ENCODE measurements around the gene EXOC1. TPM values are rescaled to one million over a fixed set of nuclear protein-coding genes. Genes with fewer than 3 reads are reported as not detected.
A peak's percentile ranks its signal among the peaks of the same experiment; 100 is the strongest.
"Not testable (repeated sequence)": the region's sequence is repeated elsewhere in the genome, so short reads cannot be mapped to it uniquely, and the experiment has no call there.

The EXOC1 gene
- total RNA-seq, 2 experiments from 2014 or later = 18.7 to 21.9 TPM

GRCh38 chr4:55834086-55834795 lies 19.2 kb upstream of the EXOC1 start:
- Mint-ChIP-seq H3K27me3 (ENCODE audit: low read depth) (peaks cover 27% of the 10 kb centered on the region), H3K27ac (no peak overlapping the region), H3K4me1 (ENCODE audit: low read depth) (no peaks in the 10 kb centered on the region), H3K9me3 (peaks cover 7% of the 10 kb centered on the region), H3K36me3 (ENCODE audit: low read depth) (peaks cover 3% of the 10 kb centered on the region), H3K4me3 (no peak overlapping the region)
- no peak for DNase-seq
- CTCF ChIA-PET = no interaction called here
- intact Hi-C loops (cut with micrococcal nuclease) = no loop called here

DNA sequence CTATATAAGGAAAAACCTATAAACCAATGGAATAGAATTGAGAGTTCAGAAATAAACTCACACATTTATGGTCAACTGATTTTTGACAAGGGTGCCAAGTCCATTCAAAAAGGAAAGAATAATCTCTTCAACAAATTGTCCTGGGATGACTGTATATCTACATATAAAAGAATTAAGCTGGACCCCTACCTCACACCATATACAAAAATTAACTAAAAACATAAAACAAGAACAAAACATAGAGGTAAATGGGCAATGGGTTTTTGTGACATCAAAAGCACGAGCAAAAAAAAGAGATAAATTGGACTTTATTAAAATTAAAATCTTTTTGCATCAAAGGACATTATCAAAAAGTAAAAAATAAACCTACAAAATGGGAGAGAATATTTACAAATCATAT lies 15.5 kb upstream of the EXOC1 start:
- intact Hi-C loops (cut with micrococcal nuclease) = no loop called here
- Mint-ChIP-seq H3K27ac (no peak overlapping the region), H3K9me3 (peaks cover 7% of the 10 kb centered on the region), H3K27me3 (ENCODE audit: low read depth) (peaks cover 17% of the 10 kb centered on the region), H3K36me3 (ENCODE audit: low read depth) (peaks cover 3% of the 10 kb centered on the region), H3K4me3 (no peak overlapping the region), H3K4me1 (ENCODE audit: low read depth) (no peaks in the 10 kb centered on the region)
- no peak for DNase-seq
- CTCF ChIA-PET = interaction anchor here (0.7 kb wide), 1 partner anchor 20 kb away, joined by 4 read pairs; no protein-coding TSS in a partner anchor

DNA sequence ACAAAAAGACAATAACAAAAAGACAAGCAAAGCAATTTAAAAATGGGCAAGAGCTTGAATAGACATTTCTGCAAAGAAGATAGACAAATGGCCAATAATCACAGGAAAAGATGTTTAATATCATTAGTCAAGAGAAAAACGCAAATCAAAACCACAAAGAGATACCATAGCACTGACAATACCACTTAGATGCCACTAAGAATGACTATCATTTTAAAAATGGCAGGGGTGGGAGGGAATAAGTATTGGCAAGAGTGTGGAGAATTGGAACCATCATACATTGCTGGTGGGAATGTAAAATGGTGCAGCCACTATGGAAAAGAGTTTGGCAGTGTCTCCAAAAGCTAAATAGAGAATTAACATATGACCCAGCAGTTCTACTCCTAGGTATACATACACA lies 15.1 kb upstream of the EXOC1 start:
- no peak overlapping the region for H3K27ac Mint-ChIP-seq
- H3K4me1 Mint-ChIP-seq (ENCODE audit: low read depth) = no peaks in the 10 kb centered on the region
- intact Hi-C loops (cut with micrococcal nuclease) = no loop called here
- H3K27me3 Mint-ChIP-seq (ENCODE audit: low read depth) = peaks cover 17% of the 10 kb centered on the region
- CTCF ChIA-PET = interaction anchor here (0.7 kb wide), 1 partner anchor 20 kb away, joined by 4 read pairs; no protein-coding TSS in a partner anchor
- H3K4me3 Mint-ChIP-seq = no peak overlapping the region
- H3K36me3 Mint-ChIP-seq (ENCODE audit: low read depth) = peaks cover 3% of the 10 kb centered on the region
- DNase-seq = no peak
- peaks cover 7% of the 10 kb centered on the region for H3K9me3 Mint-ChIP-seq

DNA sequence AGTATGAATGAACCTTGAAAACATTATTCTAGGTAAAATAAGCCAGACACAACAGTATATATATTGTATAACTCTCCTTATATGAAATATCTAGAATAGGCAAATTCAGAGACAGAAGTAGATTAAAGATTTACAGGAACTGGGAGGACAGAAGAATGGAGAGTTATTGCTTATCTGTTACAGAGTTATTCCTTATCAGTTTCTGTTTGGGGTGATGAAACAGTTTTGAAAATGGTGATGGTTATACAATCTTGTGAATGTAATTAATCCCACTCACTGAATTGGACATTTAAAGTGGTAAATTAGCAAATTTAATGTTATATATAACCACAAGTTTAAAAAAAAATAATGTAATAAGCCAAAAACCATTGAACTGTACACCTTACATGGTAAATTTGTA lies 14.5 kb upstream of the EXOC1 start:
- Mint-ChIP-seq H3K27me3 (ENCODE audit: low read depth) (peaks cover 13% of the 10 kb centered on the region), H3K4me1 (ENCODE audit: low read depth) (no peaks in the 10 kb centered on the region), H3K36me3 (ENCODE audit: low read depth) (peaks cover 3% of the 10 kb centered on the region), H3K27ac (no peak overlapping the region), H3K9me3 (peaks cover 7% of the 10 kb centered on the region), H3K4me3 (no peak overlapping the region)
- CTCF ChIA-PET = no interaction called here
- DNase-seq = no peak
- intact Hi-C loops (cut with micrococcal nuclease) = no loop called here

GRCh38 chr4:55840956-55841355 lies 12.5 kb upstream of the EXOC1 start:
- intact Hi-C loops (cut with micrococcal nuclease) = no loop called here
- H3K27ac Mint-ChIP-seq = no peak overlapping the region
- CTCF ChIA-PET = no interaction called here
- no peaks in the 10 kb centered on the region for H3K4me1 Mint-ChIP-seq (ENCODE audit: low read depth)
- H3K27me3 Mint-ChIP-seq (ENCODE audit: low read depth) = peaks cover 3% of the 10 kb centered on the region
- peaks cover 3% of the 10 kb centered on the region for H3K9me3 Mint-ChIP-seq
- H3K4me3 Mint-ChIP-seq = no peak overlapping the region
- DNase-seq = no peak
- H3K36me3 Mint-ChIP-seq (ENCODE audit: low read depth) = peaks cover 3% of the 10 kb centered on the region

DNA sequence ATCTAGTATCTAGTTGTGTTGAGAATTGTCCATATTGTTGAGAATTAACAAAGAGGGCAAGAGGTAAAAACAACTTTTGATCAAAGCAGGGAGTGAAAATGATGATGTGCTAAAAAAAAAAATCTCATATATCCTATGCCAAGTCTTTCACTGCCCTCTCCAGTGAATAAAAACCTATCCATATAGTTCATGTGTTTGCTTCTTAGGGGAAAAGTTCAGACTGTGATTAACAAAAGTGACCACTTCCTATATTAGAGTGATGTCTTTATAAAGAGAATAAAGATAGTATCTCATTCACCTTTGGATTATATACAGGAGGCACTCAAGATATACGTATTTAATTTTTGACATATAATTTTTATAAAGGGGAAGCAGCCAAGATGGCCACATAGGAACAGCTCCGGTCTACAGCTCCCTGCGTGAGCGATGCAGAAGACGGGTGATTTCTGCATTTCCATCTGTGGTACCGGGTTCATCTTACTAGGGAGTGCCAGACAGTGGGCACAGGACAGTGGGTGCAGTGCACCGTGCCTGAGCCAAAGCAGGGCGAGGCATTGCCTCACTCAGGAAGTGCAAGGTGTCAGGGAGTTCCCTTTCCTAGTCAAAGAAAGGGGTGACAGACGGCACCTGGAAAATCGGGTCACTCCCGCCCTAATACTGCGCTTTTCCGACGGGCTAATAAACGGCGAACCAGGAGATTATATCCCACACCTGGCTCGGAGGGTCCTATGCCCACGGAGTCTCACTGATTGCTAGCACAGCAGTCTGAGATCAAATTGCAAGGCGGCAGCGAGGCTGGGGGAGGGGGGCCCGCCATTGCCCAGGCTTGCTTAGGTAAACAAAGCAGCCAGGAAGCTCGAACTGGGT lies 11.8 kb upstream of the EXOC1 start:
- H3K4me1 Mint-ChIP-seq (ENCODE audit: low read depth); H3K36me3 Mint-ChIP-seq (ENCODE audit: low read depth); H3K4me3 Mint-ChIP-seq; DNase-seq; CTCF ChIA-PET; H3K27ac Mint-ChIP-seq; H3K9me3 Mint-ChIP-seq; intact Hi-C loops (cut with micrococcal nuclease); H3K27me3 Mint-ChIP-seq (ENCODE audit: low read depth): not testable (repeated sequence)

DNA sequence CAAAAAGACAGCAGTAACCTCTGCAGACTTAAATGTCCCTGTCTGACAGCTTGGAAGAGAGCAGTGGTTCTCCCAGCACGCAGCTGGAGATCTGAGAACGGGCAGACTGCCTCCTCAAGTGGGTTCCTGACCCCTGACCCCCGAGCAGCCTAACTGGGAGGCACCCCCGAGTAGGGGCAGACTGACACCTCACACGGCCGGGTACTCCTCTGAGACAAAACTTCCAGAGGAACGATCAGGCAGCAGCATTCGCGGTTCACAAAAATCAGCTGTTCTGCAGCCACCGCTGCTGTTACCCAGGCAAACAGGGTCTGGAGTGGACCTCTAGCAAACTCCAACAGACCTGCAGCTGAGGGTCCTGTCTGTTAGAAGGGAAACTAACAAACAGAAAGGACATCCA lies 11.1 kb upstream of the EXOC1 start:
- H3K27ac Mint-ChIP-seq; CTCF ChIA-PET; H3K36me3 Mint-ChIP-seq (ENCODE audit: low read depth); H3K9me3 Mint-ChIP-seq; H3K4me1 Mint-ChIP-seq (ENCODE audit: low read depth); H3K4me3 Mint-ChIP-seq; DNase-seq; intact Hi-C loops (cut with micrococcal nuclease); H3K27me3 Mint-ChIP-seq (ENCODE audit: low read depth): not testable (repeated sequence)

- DNase-seq = no peak
- CTCF ChIA-PET = interaction anchor here (0.9 kb wide), 1 partner anchor 97 kb away, joined by 3 read pairs; no protein-coding TSS in a partner anchor
Observed at GRCh38 chr4:55849724-55850123, 3.7 kb upstream of the EXOC1 start.

GRCh38 chr4:55851885-55852284 lies 1.6 kb upstream of the EXOC1 start:
- Mint-ChIP-seq H3K27me3 (ENCODE audit: low read depth) (no peaks in the 10 kb centered on the region), H3K9me3 (no peaks in the 10 kb centered on the region), H3K4me1 (ENCODE audit: low read depth) (peaks cover 25% of the 10 kb centered on the region), H3K27ac (peak overlapping the region; percentile 43), H3K36me3 (ENCODE audit: low read depth) (no peaks in the 10 kb centered on the region), H3K4me3 (peak overlapping the region; percentile 32)
- intact Hi-C loops (cut with micrococcal nuclease) = loop anchor here (1.0 to 10.0 kb wide), 7 partner anchors 140 to 1123 kb away; partner anchors contain the start of genes CLOCK, NOA1, POLR2B and REST
- DNase-seq = peak; percentile 61
- CTCF ChIA-PET = interaction anchor here (1.0 kb wide), 1 partner anchor 14 kb away, joined by 4 read pairs; no protein-coding TSS in a partner anchor

More at GRCh38 chr4:55849724-55850123, 3.7 kb upstream of the EXOC1 start:
- intact Hi-C loops (cut with micrococcal nuclease) = loop anchor here (5.0 to 10.0 kb wide), 4 partner anchors 143 to 1125 kb away; partner anchors contain the start of genes NOA1, POLR2B and REST
- Mint-ChIP-seq H3K36me3 (ENCODE audit: low read depth) (no peaks in the 10 kb centered on the region), H3K4me1 (ENCODE audit: low read depth) (peaks cover 25% of the 10 kb centered on the region), H3K4me3 (no peak overlapping the region), H3K27ac (no peak overlapping the region), H3K9me3 (no peaks in the 10 kb centered on the region), H3K27me3 (ENCODE audit: low read depth) (no peaks in the 10 kb centered on the region)

DNA sequence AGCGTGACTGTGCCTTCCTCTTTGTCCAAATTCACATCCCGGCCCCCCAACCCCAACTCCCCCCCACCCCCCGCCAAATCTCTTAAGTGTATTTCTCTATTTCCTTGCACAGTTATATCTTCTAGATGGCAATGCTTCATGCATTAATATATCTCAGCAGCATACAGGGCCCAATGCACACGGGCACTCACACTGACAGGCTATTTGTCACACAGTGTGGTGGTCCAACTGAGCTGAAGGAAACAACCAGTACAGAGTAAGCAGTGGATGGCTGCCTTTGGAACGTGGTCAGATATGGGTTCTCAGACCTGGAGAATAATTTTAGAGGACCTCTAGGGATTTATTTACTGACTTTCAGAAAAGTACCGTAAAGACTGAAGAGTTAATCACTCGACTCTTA lies 681 bp downstream of the EXOC1 start:
- DNase-seq = no peak
- Mint-ChIP-seq H3K36me3 (ENCODE audit: low read depth) (peaks cover 7% of the 10 kb centered on the region), H3K9me3 (no peaks in the 10 kb centered on the region), H3K4me1 (ENCODE audit: low read depth) (peaks cover 28% of the 10 kb centered on the region), H3K27me3 (ENCODE audit: low read depth) (no peaks in the 10 kb centered on the region), H3K27ac (peak overlapping the region; percentile 86), H3K4me3 (no peak overlapping the region)
- intact Hi-C loops (cut with micrococcal nuclease) = loop anchor here (5.0 to 10.0 kb wide), 4 partner anchors 138 to 1121 kb away; partner anchors contain the start of genes NOA1, POLR2B and REST
- CTCF ChIA-PET = interaction anchor here (0.6 to 2.4 kb wide), 4 partner anchors 11 to 538 kb away, joined by 3 to 15 read pairs (median 5); no protein-coding TSS in a partner anchor

DNA sequence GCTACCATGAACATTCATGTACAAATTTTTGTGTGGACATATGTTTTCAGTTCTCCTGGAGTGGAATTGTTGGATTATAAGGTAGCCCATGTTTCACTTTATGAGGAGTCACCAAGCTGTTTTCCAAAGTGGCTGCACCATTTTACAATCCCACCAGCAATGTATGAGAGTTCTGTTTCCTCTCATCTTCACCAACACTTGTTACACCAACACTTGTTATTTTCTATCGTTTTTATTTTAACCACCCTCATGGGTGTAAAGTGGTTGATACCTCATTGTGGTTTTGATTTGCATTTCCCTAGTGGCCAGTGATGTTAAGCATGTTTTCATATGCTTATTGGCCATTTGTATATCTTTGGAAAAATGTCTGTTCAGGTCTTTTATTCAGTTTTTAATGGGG lies 4.1 kb downstream of the EXOC1 start:
- intact Hi-C loops (cut with micrococcal nuclease) = loop anchor here (10.0 kb wide), 2 partner anchors 913 to 1117 kb away; partner anchors contain the start of genes NOA1 and POLR2B
- CTCF ChIA-PET = no interaction called here
- H3K4me3 Mint-ChIP-seq = no peak overlapping the region

GRCh38 chr4:55859711-55860110 lies 6.3 kb downstream of the EXOC1 start:
- CTCF ChIA-PET = interaction anchor here (0.6 kb wide), 1 partner anchor 28 kb away, joined by 3 read pairs; no protein-coding TSS in a partner anchor
- no peak overlapping the region for H3K4me3 Mint-ChIP-seq
- H3K36me3 Mint-ChIP-seq (ENCODE audit: low read depth) = peaks cover 12% of the 10 kb centered on the region

More for the DNA sequence above, 4.1 kb downstream of the EXOC1 start:
- Mint-ChIP-seq H3K4me1 (ENCODE audit: low read depth) (peaks cover 13% of the 10 kb centered on the region), H3K27ac (no peak overlapping the region), H3K27me3 (ENCODE audit: low read depth) (no peaks in the 10 kb centered on the region), H3K9me3 (no peaks in the 10 kb centered on the region), H3K36me3 (ENCODE audit: low read depth) (peaks cover 10% of the 10 kb centered on the region)
- DNase-seq = no peak

More at GRCh38 chr4:55859711-55860110, 6.3 kb downstream of the EXOC1 start:
- Mint-ChIP-seq H3K27me3 (ENCODE audit: low read depth) (no peaks in the 10 kb centered on the region), H3K4me1 (ENCODE audit: low read depth) (peaks cover 5% of the 10 kb centered on the region), H3K27ac (no peak overlapping the region), H3K9me3 (no peaks in the 10 kb centered on the region)
- DNase-seq = no peak
- intact Hi-C loops (cut with micrococcal nuclease) = loop anchor here (10.0 kb wide), 3 partner anchors 675 to 1115 kb away; partner anchors contain the start of genes NOA1 and POLR2B

Data from activated naive CD4-positive, alpha-beta T cell treated with anti-CD3 and anti-CD28 coated beads for 36 hours (primary cell).